ENCODE data around the gene WWTR1. TPM values are rescaled to one million over a fixed set of nuclear protein-coding genes. Genes with fewer than 3 reads are reported as not detected.
A peak's percentile ranks its signal among the peaks of the same experiment; 100 is the strongest.

WWTR1 gene
- total and polyA plus RNA-seq, 2 donors (not counting 3 experiments of a cell fraction or from before 2014, with no cell fraction given), result 210 to 341 TPM

DNA sequence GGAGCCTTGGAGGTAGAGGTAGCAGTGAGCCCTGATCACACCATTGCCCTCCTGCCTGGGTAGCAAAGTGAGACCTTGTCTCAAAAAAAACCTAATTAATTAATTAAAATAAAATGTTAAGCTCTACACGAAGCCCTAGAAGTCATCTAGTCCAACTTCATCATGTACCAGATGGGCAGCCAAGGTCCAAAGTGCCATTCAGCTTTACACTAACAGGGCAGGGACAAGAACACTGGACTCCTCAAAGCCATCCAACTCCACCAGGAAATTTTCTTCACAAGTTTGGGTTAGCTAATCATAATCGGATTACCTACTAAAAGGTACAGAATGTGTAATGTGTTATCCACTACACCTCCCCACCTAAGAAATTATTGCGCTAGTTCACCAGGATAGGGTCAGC, 48.8 kb downstream of the WWTR1 start:
- intact Hi-C loops (cut with micrococcal nuclease), result no loop called here
- no TSS peak for BruUV-seq (replicated peaks)
- Histone ChIP-seq H3K4me2 (ENCODE audit: insufficient read depth, low read length) (peak overlapping the region; percentile 27), H3K27me3 (ENCODE audit: control insufficient read depth in 2 of 2, insufficient read depth in 2 of 2, low read length in 2 of 2) (no peaks in the 10 kb centered on the region), H3K9ac (replicated peaks; ENCODE audit: extremely low read depth, insufficient read depth, low read length) (peak overlapping the region; percentile 67), H3K9me3 (replicated peaks; ENCODE audit: control insufficient read depth, insufficient read depth, low read length) (no peaks in the 10 kb centered on the region), H3K9me1 (replicated peaks; ENCODE audit: control insufficient read depth, extremely low read depth, insufficient read depth, low read length) (no peaks in the 10 kb centered on the region), H4K20me1 (replicated peaks; ENCODE audit: control insufficient read depth, extremely low read depth, insufficient read depth, low read length) (no peaks in the 10 kb centered on the region), H3K4me3 (replicated peaks in 1 of 3; ENCODE audit: insufficient read depth in 1 of 3, low read depth in 1 of 3, low read length in 3 of 3) (no peak overlapping the region), H3K27ac (ENCODE audit: insufficient read depth, low read depth, low read length) (peak overlapping the region; percentile 83), H3K79me2 (ENCODE audit: control insufficient read depth, insufficient read depth, low read length) (peaks cover 93% of the 10 kb centered on the region), H3K36me3 (ENCODE audit: control insufficient read depth in 2 of 2, extremely low read depth in 1 of 2, insufficient read depth in 2 of 2, low read length in 2 of 2) (peaks cover 8 to 18% of the 10 kb centered on the region in 2 experiments), H3K4me1 (ENCODE audit: control insufficient read depth, extremely low read depth, insufficient read depth, low read length) (peaks cover 99% of the 10 kb centered on the region), H2AFZ (ENCODE audit: low read depth, low read length) (no peak overlapping the region)
- FAIRE-seq (no peak), DNase-seq (ENCODE audit: low read depth, low spot score) (no peak)
- ChIA-PET POLR2A (interaction anchor here (1.1 to 2.5 kb wide), 3 partner anchors 29 to 49 kb away, joined by 3 to 6 read pairs (median 5); partner anchors contain the start of gene WWTR1), CTCF (interaction anchor here (0.5 to 2.7 kb wide), 7 partner anchors 13 to 864 kb away, joined by 3 to 12 read pairs (median 3); partner anchors contain the start of gene WWTR1)
- TF ChIP-seq CTCF (IDR thresholded peaks at IDR 0.05; ENCODE audit: extremely low read depth in 1 of 2, insufficient read depth in 1 of 2, low read depth in 1 of 2, low read length in 2 of 2), result no peak
- TF ChIP-seq POLR2AphosphoS5 (IDR thresholded peaks at IDR 0.05; ENCODE audit: insufficient read depth, low read depth, low read length), result no peak
- TF ChIP-seq JUN (IDR thresholded peaks at IDR 0.05; ENCODE audit: borderline replicate concordance, insufficient read depth, insufficient read length, low read depth), result no peak
- TF ChIP-seq MAX (IDR thresholded peaks at IDR 0.05; ENCODE audit: insufficient read depth, insufficient read length), result no peak
- TF ChIP-seq POLR2A (IDR thresholded peaks at IDR 0.05; ENCODE audit: low read depth, low read length), result no peak
- no peak for TF ChIP-seq EZH2 (IDR thresholded peaks at IDR 0.05; ENCODE audit: borderline replicate concordance, low read depth, low read length, severe bottlenecking)
- no peak for TF ChIP-seq MYC (IDR thresholded peaks at IDR 0.05; ENCODE audit: low read depth, low read length)
- TF ChIP-seq FOS (IDR thresholded peaks at IDR 0.05; ENCODE audit: borderline replicate concordance, insufficient read depth, low read length), result no peak
- TF ChIP-seq GATA2 (IDR thresholded peaks at IDR 0.05; ENCODE audit: insufficient read depth, insufficient read length, low read depth, low read length), result no peak
- dilution Hi-C loops (cut with MboI; ENCODE audit: extremely low pct_ligation_motif_present, low sequenced_read_pairs), result no loop called here
